ENCODE data around the gene FAM114A1.
"Not testable (repeated sequence)": the region's sequence is repeated elsewhere in the genome, so short reads cannot be mapped to it uniquely, and the experiment has no call there.

FAM114A1 gene

DNA sequence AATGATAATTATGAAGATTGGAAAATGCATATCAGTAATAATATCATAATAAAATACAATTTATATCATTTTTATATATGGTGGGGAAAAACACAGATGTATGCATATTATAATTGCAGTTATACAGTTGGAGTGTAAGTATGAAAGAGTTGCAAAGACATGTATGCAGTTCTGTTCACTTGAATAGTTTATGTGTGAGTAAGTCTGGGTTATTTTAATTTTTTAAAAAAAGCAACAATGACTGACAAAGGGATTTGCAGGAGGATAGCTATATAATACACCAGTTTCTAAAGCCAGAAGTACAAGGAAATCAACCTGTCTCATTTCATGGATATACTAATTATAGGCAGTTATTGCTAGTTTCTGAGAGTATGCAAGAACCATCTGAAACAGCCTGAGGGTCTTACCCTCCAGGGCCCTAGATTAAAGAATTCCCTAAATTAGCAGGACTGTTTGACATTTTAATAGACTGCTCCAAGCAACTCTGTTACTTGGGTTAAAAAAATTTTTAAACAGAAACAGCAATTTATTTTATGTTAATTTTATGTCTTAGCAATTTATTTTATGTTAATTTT, 40.2 kb downstream of the FAM114A1 start:
- no peak for DNase-seq (ENCODE audit: low spot score in 2 of 2)
- ATAC-seq = no peak
- H3K9me3 Mint-ChIP-seq = no peaks in the 10 kb centered on the region

GRCh38 chr4:38909015-38909414, 41.4 kb downstream of the FAM114A1 start:
- no peak overlapping the region for H3K27ac Mint-ChIP-seq
- no peaks in the 10 kb centered on the region for H3K36me3 Mint-ChIP-seq
- H3K4me1 Mint-ChIP-seq = no peaks in the 10 kb centered on the region
- H3K4me3 Mint-ChIP-seq = no peak overlapping the region
- no peak for ATAC-seq
- DNase-seq (ENCODE audit: low spot score in 2 of 2) = no peak
- H3K9me3 Mint-ChIP-seq = no peaks in the 10 kb centered on the region

More for the DNA sequence above, 40.2 kb downstream of the FAM114A1 start:
- no peaks in the 10 kb centered on the region for H3K4me1 Mint-ChIP-seq
- H3K4me3 Mint-ChIP-seq = no peak overlapping the region
- H3K36me3 Mint-ChIP-seq = no peaks in the 10 kb centered on the region
- H3K27ac Mint-ChIP-seq = no peak overlapping the region

DNA sequence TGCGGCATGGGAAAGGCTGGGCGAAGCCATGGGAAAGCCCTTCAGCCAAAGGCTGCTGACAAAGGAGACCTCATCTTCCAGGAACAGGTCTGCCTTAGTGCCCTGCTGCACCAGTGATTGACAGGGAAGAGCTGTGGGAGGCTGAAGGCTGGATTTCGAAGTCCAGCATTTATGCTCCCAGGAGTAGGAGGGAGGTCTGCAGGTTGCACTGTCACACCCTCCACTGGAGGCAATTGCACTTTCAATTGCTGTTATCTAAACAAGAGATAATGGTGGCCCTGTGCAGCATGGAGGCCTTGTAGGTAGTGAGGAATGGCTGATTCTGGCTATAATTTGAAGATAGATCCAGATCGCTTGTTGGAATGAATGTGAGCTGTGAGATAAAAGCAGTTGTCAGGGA, 43.7 kb downstream of the FAM114A1 start:
- Mint-ChIP-seq H3K27ac (no peak overlapping the region), H3K4me1 (peaks cover 8% of the 10 kb centered on the region), H3K36me3 (no peaks in the 10 kb centered on the region), H3K9me3 (no peaks in the 10 kb centered on the region), H3K4me3 (no peak overlapping the region)
- ATAC-seq (no peak), DNase-seq (ENCODE audit: low spot score in 2 of 2) (no peak)

DNA sequence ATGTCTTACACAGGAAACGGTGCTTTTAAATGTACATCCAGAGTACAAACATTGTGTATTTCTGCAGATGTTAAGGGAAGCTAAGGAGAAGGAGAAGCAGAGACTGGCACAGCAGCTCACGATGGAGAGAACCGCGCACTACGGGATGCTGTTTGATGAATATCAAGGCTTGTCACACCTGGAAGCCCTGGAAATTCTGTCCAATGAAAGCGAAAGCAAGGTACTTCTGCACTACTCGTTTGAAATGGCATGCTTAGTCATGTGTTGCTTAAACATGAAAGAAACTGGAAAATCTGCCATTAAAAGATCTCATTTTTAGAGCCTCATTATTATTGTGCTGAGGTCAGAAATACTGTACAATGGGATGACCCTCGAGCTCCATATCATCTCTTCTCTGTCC, 47.2 kb downstream of the FAM114A1 start:
- no peak for ATAC-seq

GRCh38 chr4:38916267-38916666, 48.7 kb downstream of the FAM114A1 start:
- not testable (repeated sequence) for H3K27ac Mint-ChIP-seq; H3K4me1 Mint-ChIP-seq; DNase-seq (ENCODE audit: low spot score in 2 of 2); H3K36me3 Mint-ChIP-seq; ATAC-seq; H3K4me3 Mint-ChIP-seq; H3K9me3 Mint-ChIP-seq

More for the DNA sequence above, 47.2 kb downstream of the FAM114A1 start:
- Mint-ChIP-seq H3K36me3 (no peaks in the 10 kb centered on the region), H3K27ac (peak overlapping the region; percentile 43), H3K9me3 (no peaks in the 10 kb centered on the region), H3K4me3 (peak overlapping the region; percentile 11), H3K4me1 (peaks cover 8% of the 10 kb centered on the region)
- DNase-seq (ENCODE audit: low spot score in 2 of 2) = no peak

DNA sequence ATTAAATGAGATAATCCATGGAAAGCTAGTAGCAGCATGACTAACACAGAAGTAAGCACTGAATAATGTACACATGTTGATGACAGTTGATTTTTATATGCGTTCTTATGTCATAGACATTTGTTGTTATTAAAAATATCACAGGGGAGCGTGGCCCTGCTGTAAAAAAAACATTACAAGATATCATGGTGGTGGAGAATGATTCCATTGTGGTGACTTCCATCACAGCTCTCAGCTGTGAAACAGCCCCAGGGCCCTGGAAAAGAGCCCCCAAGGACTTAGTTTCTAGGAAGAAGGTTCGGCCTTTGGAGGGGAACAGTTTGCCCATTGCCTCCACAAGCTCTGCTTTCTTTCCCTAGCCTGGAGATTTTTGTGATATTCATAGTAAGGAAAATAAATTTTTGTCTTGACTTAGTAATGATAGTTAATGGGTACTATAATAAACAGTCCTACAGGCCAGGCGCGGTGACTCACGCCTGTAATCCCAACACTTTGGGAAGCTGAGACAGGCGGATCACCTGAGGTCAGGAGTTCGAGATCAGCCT, 49.9 kb downstream of the FAM114A1 start:
- DNase-seq (ENCODE audit: low spot score in 2 of 2) (no peak), ATAC-seq (no peak)
- Mint-ChIP-seq H3K4me3 (no peak overlapping the region), H3K9me3 (no peaks in the 10 kb centered on the region), H3K4me1 (peaks cover 8% of the 10 kb centered on the region), H3K36me3 (no peaks in the 10 kb centered on the region), H3K27ac (no peak overlapping the region)

DNA sequence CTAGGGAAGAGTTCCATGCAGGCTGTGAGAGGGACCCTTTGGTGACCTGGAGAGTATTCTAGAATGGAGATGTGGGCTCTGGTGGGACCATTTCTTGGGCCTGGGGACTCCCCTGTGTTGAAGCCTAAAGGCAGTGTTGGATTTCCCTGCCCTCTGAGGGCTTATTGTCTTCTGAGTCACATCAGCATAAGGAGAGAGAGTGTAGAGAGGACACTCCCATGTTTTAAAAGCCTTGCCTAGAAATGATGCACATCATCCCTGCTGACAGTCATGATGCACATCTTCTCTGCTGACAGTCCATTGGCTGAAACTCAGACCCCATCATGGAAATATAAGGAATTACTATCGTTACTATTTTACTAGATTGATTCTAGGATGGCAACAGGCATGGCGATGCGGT, 51.9 kb downstream of the FAM114A1 start:
- Mint-ChIP-seq H3K4me3 (no peak overlapping the region), H3K36me3 (no peaks in the 10 kb centered on the region), H3K4me1 (peaks cover 8% of the 10 kb centered on the region), H3K9me3 (no peaks in the 10 kb centered on the region), H3K27ac (no peak overlapping the region)
- ATAC-seq (no peak), DNase-seq (ENCODE audit: low spot score in 2 of 2) (no peak)

DNA sequence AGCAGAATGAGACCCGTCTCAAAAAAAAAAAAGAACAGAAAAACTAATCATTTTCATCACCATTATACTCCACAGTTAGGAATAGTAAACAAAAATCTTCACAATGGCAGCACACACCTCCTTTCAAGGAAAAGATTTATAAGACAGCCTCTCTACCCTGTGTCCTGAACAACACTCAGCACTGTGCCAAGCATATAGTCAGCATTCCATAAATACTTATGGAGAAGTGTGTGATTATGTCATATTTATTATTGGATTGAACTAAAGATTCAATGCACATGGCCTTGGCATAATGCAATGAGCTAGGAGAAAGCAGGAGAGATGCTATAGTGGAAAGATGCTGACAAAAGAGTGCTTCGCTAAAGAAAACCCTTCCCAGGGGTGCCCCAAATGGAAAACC, 52.6 kb downstream of the FAM114A1 start:
- H3K36me3 Mint-ChIP-seq = no peaks in the 10 kb centered on the region
- no peak overlapping the region for H3K27ac Mint-ChIP-seq
- ATAC-seq = no peak
- H3K4me1 Mint-ChIP-seq = peaks cover 3% of the 10 kb centered on the region
- no peak overlapping the region for H3K4me3 Mint-ChIP-seq
- no peak for DNase-seq (ENCODE audit: low spot score in 2 of 2)
- H3K9me3 Mint-ChIP-seq = no peaks in the 10 kb centered on the region

DNA sequence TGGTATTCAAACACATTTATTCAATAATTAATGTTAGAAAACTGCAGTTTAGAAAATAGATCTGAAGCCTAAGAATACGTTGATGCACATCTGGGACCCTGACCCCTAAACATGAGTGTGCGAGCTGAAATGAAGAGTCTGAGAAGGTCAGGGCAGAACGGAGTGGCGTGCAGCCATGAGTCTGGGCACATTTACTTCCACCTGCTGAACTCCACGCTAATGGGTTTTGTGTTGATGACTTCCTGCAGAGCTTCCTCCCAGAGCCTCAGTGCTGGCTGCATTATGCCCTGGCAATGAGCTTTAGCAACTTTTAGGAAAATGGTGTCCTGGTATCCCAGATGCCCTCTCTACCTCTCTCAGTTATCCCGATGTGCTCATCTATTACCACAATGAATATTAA, 53.1 kb downstream of the FAM114A1 start:
- H3K27ac Mint-ChIP-seq = no peak overlapping the region
- H3K36me3 Mint-ChIP-seq = no peaks in the 10 kb centered on the region
- no peaks in the 10 kb centered on the region for H3K4me1 Mint-ChIP-seq
- no peaks in the 10 kb centered on the region for H3K9me3 Mint-ChIP-seq
- no peak overlapping the region for H3K4me3 Mint-ChIP-seq
- ATAC-seq (no peak), DNase-seq (ENCODE audit: low spot score in 2 of 2) (no peak)

DNA sequence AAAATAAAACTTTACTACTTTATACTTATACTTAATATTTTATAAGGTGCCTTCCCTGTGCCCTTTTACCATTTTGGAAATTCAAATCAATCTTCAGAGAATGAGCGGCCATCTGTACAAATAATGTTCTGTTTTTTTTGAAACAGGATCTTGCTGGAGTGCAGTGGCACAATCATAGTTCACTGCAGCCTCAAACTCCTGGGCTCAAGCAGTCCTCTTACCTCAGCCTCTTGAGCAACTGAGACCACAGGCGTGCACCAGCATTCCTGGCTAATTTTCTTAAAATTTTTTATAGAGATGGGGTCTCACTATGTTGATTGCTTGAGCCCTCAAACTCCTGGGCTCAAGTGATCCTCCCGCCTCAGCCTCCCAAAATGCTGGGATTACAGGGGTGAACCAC, 53.5 kb downstream of the FAM114A1 start:
- H3K4me3 Mint-ChIP-seq = no peak overlapping the region
- DNase-seq (ENCODE audit: low spot score in 2 of 2) = no peak
- no peak for ATAC-seq
- H3K27ac Mint-ChIP-seq = no peak overlapping the region
- no peaks in the 10 kb centered on the region for H3K36me3 Mint-ChIP-seq
- no peaks in the 10 kb centered on the region for H3K9me3 Mint-ChIP-seq
- H3K4me1 Mint-ChIP-seq = no peaks in the 10 kb centered on the region

DNA sequence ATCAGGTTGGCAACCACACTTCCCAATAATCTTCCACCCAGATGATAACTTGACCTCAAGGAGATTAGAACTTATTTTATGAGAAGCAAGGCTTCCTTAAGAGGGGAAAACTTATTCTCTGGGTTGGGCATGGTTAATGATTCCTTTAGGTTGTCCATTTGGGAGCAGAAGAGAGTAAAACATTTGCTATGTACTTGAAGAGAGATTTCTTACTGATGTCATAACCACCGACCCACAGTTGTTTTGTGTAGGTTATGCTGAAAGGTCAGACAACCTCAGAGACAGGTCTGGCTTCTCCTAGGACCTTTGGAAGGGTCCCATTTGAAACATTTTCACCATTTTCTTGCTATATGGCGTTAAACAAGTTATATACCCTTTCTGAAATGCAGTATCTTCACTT, 56.1 kb downstream of the FAM114A1 start:
- Mint-ChIP-seq H3K27ac (no peak overlapping the region), H3K36me3 (no peaks in the 10 kb centered on the region), H3K9me3 (no peaks in the 10 kb centered on the region), H3K4me1 (no peaks in the 10 kb centered on the region), H3K4me3 (no peak overlapping the region)
- DNase-seq (ENCODE audit: low spot score in 2 of 2) (no peak), ATAC-seq (no peak)

GRCh38 chr4:38924353-38924752, 56.7 kb downstream of the FAM114A1 start:
- no peaks in the 10 kb centered on the region for H3K4me1 Mint-ChIP-seq
- DNase-seq (ENCODE audit: low spot score in 2 of 2) (no peak), ATAC-seq (no peak)
- H3K9me3 Mint-ChIP-seq = no peaks in the 10 kb centered on the region
- no peak overlapping the region for H3K27ac Mint-ChIP-seq
- H3K4me3 Mint-ChIP-seq = no peak overlapping the region
- H3K36me3 Mint-ChIP-seq = no peaks in the 10 kb centered on the region

- no peaks in the 10 kb centered on the region for H3K9me3 Mint-ChIP-seq
- ATAC-seq (no peak), DNase-seq (ENCODE audit: low spot score in 2 of 2) (no peak)
- no peaks in the 10 kb centered on the region for H3K4me1 Mint-ChIP-seq
- no peak overlapping the region for H3K4me3 Mint-ChIP-seq
- no peaks in the 10 kb centered on the region for H3K36me3 Mint-ChIP-seq
- H3K27ac Mint-ChIP-seq = no peak overlapping the region
Observed at GRCh38 chr4:38925492-38926413, 58.1 kb downstream of the FAM114A1 start.

DNA sequence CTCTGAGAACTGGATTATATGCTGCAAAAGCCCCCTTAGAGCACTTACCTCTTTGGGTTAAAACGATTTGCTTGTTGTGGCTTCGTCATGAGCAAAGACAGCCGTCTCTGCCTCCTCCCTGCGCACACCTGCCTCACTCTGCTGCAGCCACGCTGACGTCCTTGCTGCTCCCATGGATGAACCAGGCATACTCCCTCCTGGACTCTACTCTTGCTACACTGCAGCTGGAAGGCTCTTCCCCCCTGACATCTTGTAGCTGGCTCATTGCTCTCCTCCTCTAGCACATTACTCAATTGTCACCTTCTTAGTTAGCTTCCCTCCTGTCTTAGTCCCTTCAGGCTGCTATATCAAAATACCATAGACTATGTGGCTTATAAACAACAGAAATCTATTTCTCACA, 59.3 kb downstream of the FAM114A1 start:
- no peak overlapping the region for H3K27ac Mint-ChIP-seq
- no peak for ATAC-seq

DNA sequence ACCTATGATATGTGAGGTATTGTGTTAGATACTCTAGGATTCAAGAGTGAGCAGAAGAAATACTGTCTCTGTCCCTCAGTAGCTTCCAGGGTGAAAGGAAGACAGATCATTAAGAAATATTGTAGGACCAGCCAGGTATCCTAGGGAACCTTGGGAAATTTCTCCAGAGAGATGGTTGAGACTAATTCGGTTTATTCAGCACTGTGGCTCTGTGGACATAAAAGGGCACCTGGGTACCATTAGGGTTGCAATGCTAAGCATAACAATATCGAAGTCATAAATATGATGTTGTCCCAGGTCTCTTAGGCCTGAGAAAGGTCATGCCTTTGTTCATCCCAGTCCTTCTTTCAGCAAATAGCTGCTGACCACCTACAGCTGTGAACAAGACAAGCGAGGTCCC, 61.0 kb downstream of the FAM114A1 start:
- Mint-ChIP-seq H3K4me1 (no peaks in the 10 kb centered on the region), H3K27ac (no peak overlapping the region), H3K9me3 (no peaks in the 10 kb centered on the region), H3K36me3 (no peaks in the 10 kb centered on the region), H3K4me3 (no peak overlapping the region)
- ATAC-seq (no peak), DNase-seq (ENCODE audit: low spot score in 2 of 2) (no peak)

More for the DNA sequence above, 59.3 kb downstream of the FAM114A1 start:
- Mint-ChIP-seq H3K4me1 (no peaks in the 10 kb centered on the region), H3K36me3 (no peaks in the 10 kb centered on the region), H3K9me3 (no peaks in the 10 kb centered on the region), H3K4me3 (no peak overlapping the region)
- DNase-seq (ENCODE audit: low spot score in 2 of 2) = no peak

- H3K4me1 Mint-ChIP-seq = no peaks in the 10 kb centered on the region
- no peaks in the 10 kb centered on the region for H3K9me3 Mint-ChIP-seq
- ATAC-seq (no peak), DNase-seq (ENCODE audit: low spot score in 2 of 2) (no peak)
- H3K36me3 Mint-ChIP-seq = no peaks in the 10 kb centered on the region
- no peak overlapping the region for H3K27ac Mint-ChIP-seq
- no peak overlapping the region for H3K4me3 Mint-ChIP-seq
Observed at GRCh38 chr4:38928974-38929373, 61.4 kb downstream of the FAM114A1 start.
